HK-2 (cell line): ENCODE results near the gene HOXD4.

Experiments used
- DNase-seq: peaks from one replicate; pipeline ENCODE4 v3.0.0-alpha.2; 2018; ENCODE audit not compliant: unreplicated experiment

HOXD4 gene

GRCh38 chr2:176151442-176152287 lies at the start of gene HOXD4:
TSS of gene HOXD4 (plus strand) at chr2:176151550. CDS start at chr2:176151634, 84 bp downstream.
- DNase-seq = peak; percentile 44

- no peak for DNase-seq
Observed at GRCh38 chr2:176101842-176102241, 49.5 kb upstream of the HOXD4 start.

GRCh38 chr2:176102309-176102866 lies 49.0 kb upstream of the HOXD4 start:
- no peak for DNase-seq

- DNase-seq = no peak
Observed at GRCh38 chr2:176103194-176103593, 48.2 kb upstream of the HOXD4 start.

- DNase-seq = no peak
Observed at GRCh38 chr2:176103742-176104315, 47.5 kb upstream of the HOXD4 start.

GRCh38 chr2:176104316-176105077 lies 46.9 kb upstream of the HOXD4 start:
- peak; percentile 61 for DNase-seq

- peak; percentile 41 for DNase-seq
Observed at GRCh38 chr2:176105078-176105729, 46.1 kb upstream of the HOXD4 start.

- DNase-seq = no peak
Observed at GRCh38 chr2:176105730-176106580, 45.4 kb upstream of the HOXD4 start.

GRCh38 chr2:176106581-176107539 lies 44.5 kb upstream of the HOXD4 start, which contains the start of gene HOXD11:
TSS of gene HOXD11 (plus strand) at chr2:176107280. CDS start at chr2:176107356, 76 bp downstream.
- DNase-seq = peak; percentile 62

- no peak for DNase-seq
Observed at GRCh38 chr2:176107731-176108181, 43.6 kb upstream of the HOXD4 start.

GRCh38 chr2:176109192-176109901 lies 42.0 kb upstream of the HOXD4 start:
- DNase-seq = no peak

- no peak for DNase-seq
Observed at GRCh38 chr2:176109946-176110345, 41.4 kb upstream of the HOXD4 start.

GRCh38 chr2:176110415-176111308 lies 40.7 kb upstream of the HOXD4 start:
- DNase-seq = no peak

GRCh38 chr2:176111309-176111663 lies 40.1 kb upstream of the HOXD4 start:
- DNase-seq = no peak

GRCh38 chr2:176111846-176112374 lies 39.4 kb upstream of the HOXD4 start:
- no peak for DNase-seq

- DNase-seq = no peak
Observed at GRCh38 chr2:176112375-176113302, 38.7 kb upstream of the HOXD4 start.
